Neutrophil (primary cell): ENCODE measurements around the gene MCAT.

ENCODE experiments used
- H3K27ac ChIP-seq: fragments of 200-600 bp; sonication (generic); 2 replicates; pipeline ENCODE4 v1.5.1; 2016; ENCODE audit warnings: mild to moderate bottlenecking, moderate library complexity
- H3K27me3 ChIP-seq: fragments of 200-600 bp; sonication (generic); 2 replicates; pipeline ENCODE4 v1.6.0; 2016; ENCODE audit warnings: mild to moderate bottlenecking
- H3K36me3 ChIP-seq: fragments of 200-600 bp; sonication (generic); 2 replicates; pipeline ENCODE4 v1.5.1; 2017
- H3K4me1 ChIP-seq, 2 experiments: fragments of 200-600 bp in 1 of 2; sonication (generic) in 1 of 2; 1 replicate in 1 of 2; 2 replicates in 1 of 2; pipeline versions ENCODE4 v1.5.1 to v1.6.1; 2013 to 2016; ENCODE audit warnings: low read depth in 1 of 2, low read length in 1 of 2, mild to moderate bottlenecking in 1 of 2, moderate library complexity in 1 of 2; ENCODE audit not compliant: control insufficient read depth in 1 of 2, insufficient read depth in 1 of 2
- H3K4me3 ChIP-seq, 2 experiments: fragments of 200-600 bp in 1 of 2; sonication (generic) in 1 of 2; 1 replicate in 1 of 2; 2 replicates in 1 of 2; pipeline ENCODE4 v1.5.1; 2013 to 2016; ENCODE audit warnings: low read depth in 1 of 2, low read length in 1 of 2, mild to moderate bottlenecking in 1 of 2, moderate library complexity in 1 of 2
- H3K9me3 ChIP-seq: fragments of 200-600 bp; sonication (generic); 2 replicates; pipeline ENCODE4 v1.5.1; 2016
- TF ChIP-seq, protein P1 (sequence below): fragments of 200-600 bp; sonication (generic); IDR thresholded peaks from 2 replicates; pipeline ENCODE4 v1.5.1; 2016; ENCODE audit warnings: antibody characterized with exemption

The MCAT gene

DNA sequence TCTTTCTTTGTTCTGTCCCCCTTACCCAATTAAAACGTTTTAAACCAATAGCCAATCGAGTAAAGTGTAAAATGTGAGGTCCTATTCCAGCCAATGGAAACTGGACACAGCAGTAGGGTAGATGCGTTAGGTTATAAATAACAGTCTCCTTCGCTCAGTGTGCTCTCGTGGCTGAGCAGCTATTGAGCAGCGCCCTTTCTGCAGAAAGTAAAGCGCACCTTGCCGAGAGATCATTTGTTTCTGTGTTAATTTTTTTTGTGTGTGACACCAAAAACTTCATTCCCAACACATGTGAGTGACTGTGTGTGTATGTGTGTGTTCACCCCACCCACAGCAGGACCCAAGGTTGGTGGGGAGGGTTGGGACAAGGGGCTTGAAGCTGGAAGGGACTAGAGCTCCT, 46.8 kb downstream of the MCAT start:
- Histone ChIP-seq H3K4me1 (peaks cover 8 to 13% of the 10 kb centered on the region in 2 experiments), H3K27me3 (no peaks in the 10 kb centered on the region), H3K4me3 (no peak overlapping the region), H3K27ac (no peak overlapping the region), H3K36me3 (no peaks in the 10 kb centered on the region), H3K9me3 (peaks cover 5% of the 10 kb centered on the region)
- TF ChIP-seq, protein P1, sequence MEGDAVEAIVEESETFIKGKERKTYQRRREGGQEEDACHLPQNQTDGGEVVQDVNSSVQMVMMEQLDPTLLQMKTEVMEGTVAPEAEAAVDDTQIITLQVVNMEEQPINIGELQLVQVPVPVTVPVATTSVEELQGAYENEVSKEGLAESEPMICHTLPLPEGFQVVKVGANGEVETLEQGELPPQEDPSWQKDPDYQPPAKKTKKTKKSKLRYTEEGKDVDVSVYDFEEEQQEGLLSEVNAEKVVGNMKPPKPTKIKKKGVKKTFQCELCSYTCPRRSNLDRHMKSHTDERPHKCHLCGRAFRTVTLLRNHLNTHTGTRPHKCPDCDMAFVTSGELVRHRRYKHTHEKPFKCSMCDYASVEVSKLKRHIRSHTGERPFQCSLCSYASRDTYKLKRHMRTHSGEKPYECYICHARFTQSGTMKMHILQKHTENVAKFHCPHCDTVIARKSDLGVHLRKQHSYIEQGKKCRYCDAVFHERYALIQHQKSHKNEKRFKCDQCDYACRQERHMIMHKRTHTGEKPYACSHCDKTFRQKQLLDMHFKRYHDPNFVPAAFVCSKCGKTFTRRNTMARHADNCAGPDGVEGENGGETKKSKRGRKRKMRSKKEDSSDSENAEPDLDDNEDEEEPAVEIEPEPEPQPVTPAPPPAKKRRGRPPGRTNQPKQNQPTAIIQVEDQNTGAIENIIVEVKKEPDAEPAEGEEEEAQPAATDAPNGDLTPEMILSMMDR = no peak

DNA sequence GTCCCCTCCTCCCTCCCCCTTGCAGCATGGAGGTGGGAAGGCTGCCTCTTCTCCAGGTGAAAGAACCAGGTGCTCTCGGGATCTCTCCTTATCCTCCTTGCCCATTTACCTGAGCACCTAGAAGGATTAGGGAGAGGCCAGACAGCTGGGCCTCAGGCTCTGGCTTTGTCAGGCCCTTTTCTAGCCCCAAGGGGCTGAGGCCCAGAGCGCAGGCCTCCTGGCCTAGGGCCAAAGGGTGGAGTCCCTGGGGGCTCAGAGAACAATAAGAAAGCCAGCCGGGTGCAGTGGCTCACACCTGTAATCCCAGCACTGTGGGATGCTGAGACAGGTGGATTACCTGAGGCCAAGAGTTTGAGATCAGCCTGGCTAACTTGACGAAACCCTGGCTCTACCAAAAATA, 48.6 kb downstream of the MCAT start:
- Histone ChIP-seq H3K36me3 (no peaks in the 10 kb centered on the region), H3K27me3 (no peaks in the 10 kb centered on the region), H3K4me3 (no peak overlapping the region), H3K4me1 (peaks cover 10 to 14% of the 10 kb centered on the region in 2 experiments), H3K27ac (no peak overlapping the region), H3K9me3 (peaks cover 5% of the 10 kb centered on the region)
- TF ChIP-seq, protein P1 = no peak

DNA sequence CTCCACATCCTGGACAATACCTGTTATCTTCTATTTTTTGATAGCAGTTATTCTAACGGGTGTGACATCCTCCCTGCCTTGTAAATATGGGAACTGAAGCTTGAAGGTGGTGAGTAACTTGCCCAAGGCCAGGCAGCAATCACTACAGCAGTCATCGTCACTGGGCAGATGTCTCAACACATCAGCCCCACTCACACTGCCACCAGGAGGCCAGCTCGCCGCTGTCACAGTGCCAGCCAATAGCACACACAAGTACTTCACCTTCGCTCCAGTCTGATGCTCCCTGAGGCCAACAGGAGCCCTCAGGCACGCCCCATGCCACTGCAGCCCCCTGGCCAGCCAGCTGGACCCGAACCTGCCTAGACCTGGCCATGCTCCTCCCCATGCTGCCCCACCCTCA, 49.1 kb downstream of the MCAT start:
- Histone ChIP-seq H3K4me3 (no peak overlapping the region), H3K4me1 (peaks cover 14 to 16% of the 10 kb centered on the region in 2 experiments), H3K27ac (no peak overlapping the region), H3K36me3 (no peaks in the 10 kb centered on the region), H3K27me3 (no peaks in the 10 kb centered on the region), H3K9me3 (peaks cover 5% of the 10 kb centered on the region)
- TF ChIP-seq, protein P1 = no peak

DNA sequence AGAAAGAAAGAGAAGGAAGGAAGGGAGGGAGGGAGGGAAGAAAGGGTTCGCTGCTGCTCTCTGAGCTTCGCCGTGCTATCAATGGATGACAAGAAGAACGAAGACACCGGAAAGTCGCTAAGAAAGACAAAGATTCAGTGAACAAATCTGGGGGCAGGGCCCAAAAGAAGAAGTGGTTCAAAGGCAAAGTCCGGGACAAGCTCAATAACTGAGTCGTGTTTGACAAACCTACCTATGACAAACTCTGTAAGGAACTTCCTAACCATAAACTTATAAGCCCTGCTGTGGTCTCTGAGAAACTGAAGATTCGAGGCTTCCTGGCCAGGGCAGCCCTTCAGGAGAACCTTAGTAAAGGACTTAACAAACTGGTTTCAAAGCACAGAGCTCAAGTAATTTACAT, 51.1 kb downstream of the MCAT start:
- Histone ChIP-seq H3K4me1 (peaks cover 18 to 21% of the 10 kb centered on the region in 2 experiments), H3K36me3 (no peaks in the 10 kb centered on the region), H3K4me3 (no peak overlapping the region), H3K27ac (no peak overlapping the region), H3K9me3 (peaks cover 5% of the 10 kb centered on the region), H3K27me3 (no peaks in the 10 kb centered on the region)
- TF ChIP-seq, protein P1 = no peak

DNA sequence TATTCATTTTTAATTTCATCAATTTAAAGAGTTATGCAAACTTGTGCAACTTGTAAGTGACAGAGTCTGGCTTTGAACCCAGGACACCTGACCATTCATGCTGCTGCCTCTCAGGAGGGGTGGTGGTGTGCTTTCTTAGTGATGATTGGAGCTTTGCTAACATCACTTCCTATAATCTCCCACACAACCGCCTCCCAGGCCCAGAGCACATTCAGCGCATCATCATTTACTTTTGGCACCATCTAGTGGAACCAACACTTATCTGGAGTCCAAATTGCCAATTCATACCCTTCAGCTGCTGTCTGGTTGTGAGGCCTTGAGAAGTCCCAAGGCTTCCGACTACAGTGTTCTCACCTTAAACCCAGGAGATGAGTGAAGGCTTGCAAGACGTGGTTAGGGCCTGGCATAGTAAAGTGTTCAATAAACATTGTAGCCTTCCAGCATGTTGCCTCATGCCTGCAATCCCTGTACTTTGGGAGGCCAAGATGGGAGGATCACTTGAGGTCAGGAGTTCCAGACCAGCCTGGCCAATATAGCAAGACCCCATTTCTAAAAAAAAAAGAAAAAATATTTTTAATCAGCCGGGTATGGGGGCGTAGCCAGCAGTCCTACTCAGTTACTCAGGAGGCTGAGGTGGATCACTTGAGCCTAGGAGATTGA, 52.9 kb downstream of the MCAT start:
- H3K27ac ChIP-seq = peak overlapping the region; percentile 42
- TF ChIP-seq, protein P1 = peak; percentile 14
- H3K27me3 ChIP-seq = no peaks in the 10 kb centered on the region
- peaks cover 18 to 21% of the 10 kb centered on the region in 2 experiments for H3K4me1 ChIP-seq
- no peak overlapping the region for H3K4me3 ChIP-seq
- no peaks in the 10 kb centered on the region for H3K36me3 ChIP-seq
- H3K9me3 ChIP-seq = no peaks in the 10 kb centered on the region
